ENCODE data around the gene BCAP31.
A peak's percentile ranks its signal among the peaks of the same experiment; 100 is the strongest.
"Not testable (repeated sequence)": the region's sequence is repeated elsewhere in the genome, so short reads cannot be mapped to it uniquely, and the experiment has no call there.

The BCAP31 gene

DNA sequence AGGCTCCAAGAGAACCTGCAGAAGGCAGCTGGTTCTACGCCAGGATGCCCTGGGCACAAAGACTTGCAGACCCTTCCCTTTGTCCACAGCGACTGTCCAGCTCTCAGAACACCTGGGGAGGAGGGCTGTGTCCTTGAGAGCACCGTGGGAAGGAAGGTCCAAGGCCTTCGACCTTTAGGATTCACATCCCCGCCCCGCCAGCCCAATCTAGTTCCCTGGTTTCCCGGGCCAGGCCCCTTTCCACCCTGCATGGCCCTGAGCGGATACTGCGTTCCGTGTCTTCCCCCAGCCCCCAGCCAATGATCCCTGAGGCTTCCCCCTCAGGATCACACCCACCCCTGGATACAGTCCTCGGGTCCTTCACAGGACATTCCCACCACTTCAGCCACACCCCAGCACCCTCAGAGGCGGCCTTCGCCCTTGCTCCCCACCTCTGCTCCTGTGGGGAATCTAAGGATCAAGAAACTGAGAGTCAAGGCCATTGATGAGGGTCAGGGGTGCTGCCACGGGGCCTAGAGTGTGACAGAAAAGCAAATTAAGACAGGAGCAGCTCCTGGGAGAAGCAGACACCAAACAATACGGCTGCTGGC, 9.6 kb upstream of the BCAP31 start:
- DNase-seq (ENCODE audit: low spot score), result no peak

DNA sequence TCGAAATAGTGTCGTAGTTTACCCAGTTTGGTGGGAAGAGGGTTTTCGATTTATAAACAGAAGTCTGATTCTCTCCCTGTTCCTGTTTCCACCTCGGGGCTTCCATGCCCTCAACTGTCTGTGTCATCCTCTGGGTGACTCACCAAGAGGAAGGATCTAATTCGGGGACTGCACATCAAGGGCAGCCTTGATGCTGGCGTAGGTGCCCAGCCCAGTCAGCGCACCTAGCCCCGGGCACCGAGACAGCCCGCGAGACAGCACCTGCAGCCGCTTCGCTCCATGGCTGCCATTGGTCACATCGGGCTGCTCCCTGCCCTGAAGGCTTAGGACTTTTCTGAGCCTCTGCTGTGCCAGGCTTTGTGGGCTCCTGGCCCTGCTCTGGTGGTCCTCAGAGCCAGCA, 8.2 kb upstream of the BCAP31 start:
- no peak for DNase-seq (ENCODE audit: low spot score)

DNA sequence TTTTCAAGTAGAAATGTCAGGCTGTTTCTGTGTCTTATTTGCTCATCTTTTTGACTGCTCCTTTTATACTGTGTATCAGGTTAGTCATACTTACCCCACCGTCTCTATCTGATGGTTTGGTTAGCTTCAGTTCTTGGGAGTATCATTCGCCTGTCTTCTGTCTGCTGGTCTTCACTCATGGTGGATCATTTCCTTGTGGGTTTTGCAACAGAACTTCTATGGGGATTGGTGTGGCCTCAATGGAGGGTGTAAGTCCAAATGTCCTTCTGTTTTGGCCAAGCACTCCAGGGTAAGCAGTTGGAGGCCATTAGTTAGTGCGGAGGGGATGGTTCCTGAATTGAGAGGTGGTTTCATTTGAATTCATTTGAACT, 7.6 kb upstream of the BCAP31 start:
- DNase-seq (ENCODE audit: low spot score), result no peak

DNA sequence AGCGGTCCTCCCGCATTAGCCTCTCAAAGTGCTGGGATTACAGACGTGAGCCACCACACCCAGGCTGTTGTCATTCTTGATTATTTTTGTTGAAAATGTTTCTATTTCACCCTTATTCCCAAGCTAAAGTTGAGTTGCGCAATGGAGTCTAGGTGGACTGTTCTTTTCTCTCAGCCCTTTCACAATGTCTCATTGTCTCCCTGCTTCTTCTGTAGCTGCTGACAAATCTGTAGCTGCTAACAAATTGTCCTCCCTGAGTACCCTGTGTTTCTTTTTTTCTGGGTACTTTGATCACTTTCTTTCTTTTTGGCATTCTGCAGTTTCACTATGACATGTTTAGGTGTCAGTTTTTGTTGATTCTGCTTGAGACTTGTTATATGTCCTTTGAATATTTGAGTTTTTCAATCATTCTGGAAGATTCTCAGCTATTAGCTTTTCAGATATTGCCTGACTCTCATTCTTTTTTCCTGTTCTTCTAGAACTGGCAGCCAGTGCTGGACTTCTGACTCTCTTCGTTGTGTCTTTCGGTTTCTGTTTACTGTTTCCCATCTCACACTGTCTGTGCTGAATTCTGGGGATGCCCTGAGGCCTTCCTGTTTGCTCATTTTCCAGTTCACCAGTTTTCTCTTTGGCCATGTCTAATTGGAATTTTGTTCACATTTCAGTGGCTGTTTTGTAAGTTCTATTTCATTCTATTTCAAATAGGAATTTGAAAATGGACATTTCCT, 7.1 kb upstream of the BCAP31 start:
- no peak for DNase-seq (ENCODE audit: low spot score)

DNA sequence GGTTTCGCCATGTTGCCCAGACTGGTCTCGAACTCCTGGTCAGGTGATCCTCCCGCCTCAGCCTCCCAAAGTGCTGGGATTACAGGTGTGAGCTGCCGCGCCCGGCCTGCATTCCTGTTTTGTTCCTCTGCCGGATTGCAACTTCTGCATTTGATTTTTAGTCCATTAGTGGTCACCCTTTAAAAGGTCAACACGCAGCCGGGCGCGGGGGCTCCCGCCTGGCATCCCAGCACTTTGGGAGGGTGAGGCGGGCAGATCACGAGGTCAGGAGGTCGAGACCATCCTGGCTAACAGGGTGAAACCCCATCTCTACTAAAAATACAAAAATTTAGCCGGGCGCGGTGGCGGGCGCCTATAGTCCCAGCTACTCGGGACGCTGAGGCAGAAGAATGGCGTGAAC, 5.9 kb upstream of the BCAP31 start:
- DNase-seq (ENCODE audit: low spot score), result not testable (repeated sequence)

DNA sequence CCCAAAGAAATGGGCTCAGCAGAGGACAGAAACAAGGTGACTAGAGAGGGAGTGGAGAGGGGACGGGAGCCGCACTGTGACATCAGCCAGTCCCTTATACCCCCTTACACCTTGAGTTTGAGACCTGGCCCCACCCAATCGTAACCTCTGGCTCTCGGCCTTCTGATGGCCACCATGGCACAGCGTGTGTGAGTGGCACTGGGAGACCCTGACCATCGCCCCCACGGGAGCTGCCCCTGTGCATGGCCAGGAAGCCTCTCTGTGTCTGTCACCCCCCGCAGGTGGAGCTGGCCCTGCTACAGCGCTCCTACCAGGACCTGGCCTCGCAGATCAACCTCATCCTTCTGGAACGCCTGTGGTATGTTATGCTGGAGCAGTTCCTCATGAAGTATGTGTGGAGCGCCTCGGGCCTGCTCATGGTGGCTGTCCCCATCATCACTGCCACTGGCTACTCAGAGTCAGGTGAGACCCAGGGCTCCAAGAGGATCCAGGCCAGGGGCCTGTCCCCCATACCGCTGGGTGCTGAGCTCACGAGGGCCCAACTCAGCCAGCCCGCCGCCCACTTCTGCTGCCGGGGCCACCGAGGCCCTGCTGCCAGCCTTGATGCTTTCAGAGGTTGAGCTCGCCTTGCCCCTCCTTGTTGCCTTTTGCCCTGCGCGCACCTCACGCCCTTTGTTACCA, 4.9 kb upstream of the BCAP31 start:
- no peak for DNase-seq (ENCODE audit: low spot score)

DNA sequence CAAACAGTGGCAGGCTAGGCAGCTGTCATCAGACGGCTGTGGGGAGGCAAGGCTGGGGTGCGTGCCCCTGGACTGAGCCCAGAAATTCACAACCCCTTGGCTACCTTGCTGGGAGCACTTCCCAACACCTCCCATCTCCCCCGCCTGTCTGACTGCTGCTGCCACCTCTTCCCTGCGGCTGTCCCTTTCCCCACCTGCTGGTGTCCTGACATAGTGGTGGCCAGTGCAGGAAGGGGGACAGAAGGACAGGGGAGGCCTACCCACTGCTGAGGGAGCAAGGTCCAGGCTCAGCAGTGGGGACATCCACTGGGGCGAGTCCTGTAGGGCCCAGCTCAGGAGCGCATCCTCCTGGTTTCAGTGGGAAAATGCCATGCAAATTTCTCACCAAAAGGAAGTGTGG, 3.9 kb upstream of the BCAP31 start:
- DNase-seq (ENCODE audit: low spot score), result no peak

DNA sequence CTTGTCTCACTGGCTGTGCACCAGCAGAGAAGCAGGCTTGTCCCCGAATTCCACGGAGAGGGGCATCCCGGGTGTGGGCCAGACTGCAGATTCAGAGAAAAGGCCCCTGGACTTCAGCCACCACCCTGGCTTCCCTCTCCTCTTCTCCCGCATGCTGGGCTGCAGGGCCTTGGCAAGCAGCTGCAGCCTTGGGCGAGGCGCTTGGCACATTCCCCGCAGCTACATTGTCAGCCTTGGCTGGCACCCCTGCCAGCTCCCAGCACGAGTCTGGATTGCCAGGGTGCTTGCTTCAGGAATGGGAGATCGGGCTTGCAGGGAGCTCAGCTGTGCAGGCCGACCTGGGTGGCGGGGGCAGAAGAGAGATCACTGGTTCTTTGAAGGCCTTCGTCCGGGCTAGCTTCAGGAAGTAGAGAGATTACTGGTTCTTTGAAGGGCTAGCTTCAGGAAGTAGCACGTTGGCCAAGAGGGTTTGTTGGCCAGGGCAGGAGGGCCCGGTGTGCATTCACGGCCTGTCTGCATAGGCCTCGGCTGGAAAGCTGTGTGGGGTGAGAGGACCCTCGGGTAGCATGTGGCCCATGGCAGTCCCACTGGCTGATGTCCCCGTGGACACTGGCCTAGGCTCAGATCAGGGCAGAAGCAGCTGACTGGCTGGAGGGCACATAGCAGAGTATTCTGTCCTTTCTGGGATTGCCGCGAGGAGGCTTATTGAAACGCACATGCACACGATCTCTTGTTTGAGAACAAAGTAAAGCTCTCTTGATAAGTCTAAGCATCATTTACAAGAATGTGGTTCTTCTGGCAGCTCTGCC, 3.1 kb upstream of the BCAP31 start:
- peak; percentile 12 for DNase-seq (ENCODE audit: low spot score)

DNA sequence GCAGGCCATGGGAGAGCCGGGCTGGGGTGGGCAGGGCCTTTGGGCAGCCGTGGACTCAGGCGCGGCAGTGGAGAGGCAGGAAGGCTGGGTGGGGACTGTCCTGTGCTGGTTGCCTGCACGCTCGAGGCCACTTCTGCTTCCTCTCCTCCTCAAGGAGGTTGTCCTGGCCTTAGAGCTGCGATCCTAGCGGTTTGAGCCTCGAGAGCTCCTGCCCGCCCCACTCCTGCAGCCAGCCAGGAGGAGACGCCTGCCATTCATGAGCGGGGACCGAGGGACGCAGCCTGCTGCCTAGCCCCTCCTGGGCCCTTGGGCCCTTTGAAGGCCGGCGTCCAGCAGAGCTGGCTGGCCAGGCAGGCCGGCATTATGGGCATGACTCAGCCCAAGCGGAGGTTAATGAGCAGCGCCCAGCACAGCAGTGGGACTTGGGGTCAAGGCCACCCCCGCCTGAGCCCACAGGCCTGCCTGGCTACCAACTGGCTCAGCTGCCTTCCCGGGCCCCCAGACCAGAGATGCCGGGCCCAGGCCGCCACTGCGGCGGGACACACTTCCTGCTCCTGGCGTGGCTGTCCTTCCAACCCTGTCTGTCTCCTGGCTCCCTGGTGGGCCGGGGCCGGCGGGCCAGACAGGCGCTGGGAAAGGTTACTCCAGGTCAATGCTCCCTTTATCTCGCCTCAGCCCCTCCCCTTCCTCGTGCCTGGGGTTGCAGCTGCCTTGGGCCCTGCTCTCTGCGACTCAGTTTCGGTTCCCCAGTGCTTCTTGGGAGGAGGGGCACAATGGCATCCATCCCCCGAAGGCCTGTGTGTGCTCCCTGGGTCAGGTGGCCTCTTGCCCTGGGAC, 2.3 kb upstream of the BCAP31 start:
- DNase-seq (ENCODE audit: low spot score), result peak; percentile 49

DNA sequence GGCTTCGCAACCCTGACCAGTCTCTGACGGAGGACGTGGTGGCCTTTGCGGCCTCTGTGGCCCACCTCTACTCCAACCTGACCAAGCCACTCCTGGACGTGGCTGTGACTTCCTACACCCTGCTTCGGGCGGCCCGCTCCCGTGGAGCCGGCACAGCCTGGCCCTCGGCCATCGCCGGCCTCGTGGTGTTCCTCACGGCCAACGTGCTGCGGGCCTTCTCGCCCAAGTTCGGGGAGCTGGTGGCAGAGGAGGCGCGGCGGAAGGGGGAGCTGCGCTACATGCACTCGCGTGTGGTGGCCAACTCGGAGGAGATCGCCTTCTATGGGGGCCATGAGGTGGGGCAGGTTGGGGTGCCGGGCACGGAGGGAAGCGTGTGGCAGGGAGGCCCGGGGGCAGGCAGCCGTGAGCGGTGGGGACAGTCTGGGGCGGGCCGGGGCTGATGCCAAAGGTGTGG, 1.7 kb upstream of the BCAP31 start:
- no peak for DNase-seq (ENCODE audit: low spot score)

DNA sequence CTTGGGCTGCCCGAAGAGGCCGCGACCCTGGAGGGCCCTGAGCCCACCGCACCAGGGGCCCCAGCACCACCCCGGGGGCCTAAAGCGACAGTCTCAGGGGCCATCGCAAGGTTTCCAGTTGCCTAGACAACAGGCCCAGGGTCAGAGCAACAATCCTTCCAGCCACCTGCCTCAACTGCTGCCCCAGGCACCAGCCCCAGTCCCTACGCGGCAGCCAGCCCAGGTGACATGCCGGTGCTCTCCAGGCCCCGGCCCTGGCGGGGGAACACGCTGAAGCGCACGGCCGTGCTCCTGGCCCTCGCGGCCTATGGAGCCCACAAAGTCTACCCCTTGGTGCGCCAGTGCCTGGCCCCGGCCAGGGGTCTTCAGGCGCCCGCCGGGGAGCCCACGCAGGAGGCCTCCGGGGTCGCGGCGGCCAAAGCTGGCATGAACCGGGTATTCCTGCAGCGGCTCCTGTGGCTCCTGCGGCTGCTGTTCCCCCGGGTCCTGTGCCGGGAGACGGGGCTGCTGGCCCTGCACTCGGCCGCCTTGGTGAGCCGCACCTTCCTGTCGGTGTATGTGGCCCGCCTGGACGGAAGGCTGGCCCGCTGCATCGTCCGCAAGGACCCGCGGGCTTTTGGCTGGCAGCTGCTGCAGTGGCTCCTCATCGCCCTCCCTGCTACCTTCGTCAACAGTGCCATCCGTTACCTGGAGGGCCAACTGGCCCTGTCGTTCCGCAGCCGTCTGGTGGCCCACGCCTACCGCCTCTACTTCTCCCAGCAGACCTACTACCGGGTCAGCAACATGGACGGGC, 1.0 kb upstream of the BCAP31 start:
- no peak for DNase-seq (ENCODE audit: low spot score)

DNA sequence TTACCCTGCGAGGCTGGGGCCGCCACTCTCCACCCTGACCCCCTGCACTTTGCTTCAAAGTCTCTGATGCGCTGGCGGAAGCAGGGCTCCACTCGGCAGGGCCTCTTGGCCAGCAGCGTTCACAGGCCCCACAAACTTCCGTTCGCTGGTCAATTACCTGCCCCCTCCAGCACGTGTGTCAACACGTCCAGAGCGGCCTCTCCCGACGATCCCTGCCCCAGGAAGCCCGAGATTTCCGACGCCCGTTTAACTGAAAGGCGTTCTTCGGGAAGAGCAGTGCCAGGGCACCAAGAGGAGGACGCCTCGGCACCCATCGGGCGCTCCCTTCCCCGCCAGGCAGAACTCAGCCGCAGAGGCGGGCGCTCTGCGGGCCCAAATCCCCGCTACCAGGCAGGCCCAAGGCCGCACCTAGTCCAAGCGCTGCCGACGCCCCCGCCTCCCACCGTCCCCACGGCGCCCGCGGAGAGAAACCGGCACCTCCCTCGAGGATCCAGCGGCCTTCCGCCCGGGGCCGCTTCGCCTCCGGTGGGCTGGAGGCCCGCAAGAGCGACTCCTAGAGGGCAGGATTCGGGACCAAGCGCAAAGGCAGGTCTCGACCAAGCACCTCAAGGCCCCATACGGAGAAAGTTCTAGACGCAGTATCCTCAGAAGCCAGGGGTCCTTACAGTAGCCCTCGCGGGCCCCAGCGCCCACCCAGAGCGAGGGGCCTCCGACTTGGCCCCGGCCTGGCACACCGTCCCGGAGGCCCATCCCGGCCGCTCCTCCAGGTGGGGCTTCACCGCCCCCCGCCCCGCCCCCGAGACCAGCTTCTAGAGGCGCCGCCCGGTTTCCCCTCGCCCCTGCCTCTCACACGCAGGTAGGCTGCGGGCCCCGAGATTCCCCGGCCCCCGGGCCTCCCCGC, 586 bp downstream of the BCAP31 start:
- peak; percentile 49 for DNase-seq (ENCODE audit: low spot score)

DNA sequence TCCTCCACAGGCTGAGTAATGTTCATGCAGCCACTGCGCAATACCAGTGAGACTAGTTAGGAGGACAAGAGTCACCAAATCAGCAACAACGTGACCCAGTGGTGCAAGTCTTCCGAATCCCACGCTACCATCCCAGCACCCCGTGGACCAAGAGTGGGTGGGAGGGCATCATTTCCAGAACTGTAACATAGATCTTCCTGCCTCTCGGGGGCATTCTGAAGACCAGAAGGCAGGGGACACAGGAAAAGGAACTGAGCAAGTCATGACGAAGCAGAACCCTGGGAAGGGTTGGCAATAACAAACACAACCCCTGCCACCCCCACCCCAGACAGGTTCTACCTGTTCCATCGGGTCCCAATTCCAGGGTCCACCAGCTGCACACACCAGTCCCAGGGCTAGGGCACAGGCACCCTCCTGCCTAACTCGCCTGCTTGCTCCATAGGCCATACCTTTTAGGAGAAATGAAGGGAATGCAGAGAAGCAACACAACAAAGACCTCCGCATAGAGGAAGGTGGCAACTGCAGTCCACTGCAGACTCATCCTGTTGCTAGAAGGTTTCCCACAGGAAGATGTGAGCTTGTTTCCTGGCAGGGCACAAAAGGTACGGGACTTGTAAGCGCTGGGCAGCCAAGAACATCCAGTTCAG, 1.4 kb downstream of the BCAP31 start:
- DNase-seq (ENCODE audit: low spot score), result no peak

DNA sequence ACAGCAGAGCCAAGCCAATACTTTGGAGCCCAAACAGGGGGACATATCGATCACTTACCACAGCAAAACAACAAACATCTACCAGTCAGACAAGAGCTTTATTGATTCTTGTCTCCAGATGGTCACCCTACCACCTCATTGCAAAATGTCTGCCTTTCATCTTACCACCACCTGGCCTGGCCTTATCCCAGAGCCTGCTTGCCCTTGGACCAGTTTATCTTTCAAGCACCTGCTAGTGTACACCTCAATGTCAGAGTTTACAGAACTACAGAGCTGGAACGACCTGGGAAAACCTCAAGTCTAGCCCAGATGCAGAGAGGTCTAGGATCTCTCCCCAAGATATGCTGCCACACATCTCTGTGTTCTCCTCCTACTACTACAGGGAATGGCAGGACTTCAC, 4.5 kb downstream of the BCAP31 start:
- DNase-seq (ENCODE audit: low spot score), result no peak

DNA sequence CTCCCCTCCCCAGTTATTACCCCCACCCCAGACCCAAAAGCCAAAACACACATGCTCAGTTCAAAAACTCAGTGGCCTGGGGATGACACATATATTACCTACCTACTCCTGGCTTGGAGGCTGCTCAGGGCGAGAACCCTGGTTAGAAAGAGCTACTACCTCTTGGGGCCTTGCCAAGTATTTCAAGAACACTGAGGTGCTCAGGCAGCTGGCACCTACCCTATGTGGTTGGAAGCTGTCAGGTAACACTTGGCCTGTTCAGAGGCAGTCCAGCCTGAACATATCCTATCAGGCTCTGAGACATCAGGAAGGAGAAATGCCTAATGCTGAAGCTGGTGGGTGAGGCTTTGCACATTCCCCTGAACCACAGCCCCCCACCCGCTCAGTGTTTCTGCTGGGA, 4.9 kb downstream of the BCAP31 start:
- DNase-seq (ENCODE audit: low spot score), result peak; percentile 6

DNA sequence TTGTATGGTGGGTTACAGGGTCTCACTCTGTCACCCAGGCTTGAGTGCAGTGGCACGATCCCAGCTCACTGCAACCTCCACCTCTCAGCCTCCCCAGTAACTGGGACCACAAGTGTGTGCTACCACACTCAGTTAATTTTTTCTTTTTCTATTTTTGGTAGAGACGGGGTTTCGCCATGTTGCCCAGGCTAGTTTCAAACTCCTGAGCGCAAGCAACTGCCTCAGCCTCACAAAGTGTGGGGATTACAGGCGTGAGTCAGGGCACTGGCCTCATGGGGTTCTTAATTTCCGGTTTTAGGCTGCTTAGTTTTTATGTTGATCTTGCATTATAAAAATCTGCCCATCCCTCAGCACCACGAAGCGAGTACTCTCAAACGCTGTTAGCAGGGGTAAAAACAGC, 6.7 kb downstream of the BCAP31 start:
- no peak for DNase-seq (ENCODE audit: low spot score)

DNA sequence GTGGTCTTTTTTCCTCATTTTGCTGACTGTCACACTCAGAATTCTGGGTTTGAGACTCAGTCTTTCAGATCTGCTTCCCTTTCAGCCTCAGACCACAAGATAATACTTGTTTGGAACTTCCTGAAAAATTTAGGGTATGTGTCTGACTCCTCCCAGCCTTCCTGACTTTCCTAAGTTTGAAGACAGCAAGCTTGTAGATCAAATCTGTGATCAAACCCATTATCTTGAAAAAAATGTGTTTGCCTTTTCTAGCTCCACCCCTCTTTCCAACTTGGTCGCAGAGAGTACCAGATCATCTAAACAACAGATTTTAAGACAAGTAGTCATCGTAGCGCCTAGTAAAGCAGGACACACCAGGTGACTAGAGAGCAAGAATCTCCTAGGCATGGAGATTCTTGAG, 9.9 kb downstream of the BCAP31 start:
- no peak for DNase-seq (ENCODE audit: low spot score)

DNA sequence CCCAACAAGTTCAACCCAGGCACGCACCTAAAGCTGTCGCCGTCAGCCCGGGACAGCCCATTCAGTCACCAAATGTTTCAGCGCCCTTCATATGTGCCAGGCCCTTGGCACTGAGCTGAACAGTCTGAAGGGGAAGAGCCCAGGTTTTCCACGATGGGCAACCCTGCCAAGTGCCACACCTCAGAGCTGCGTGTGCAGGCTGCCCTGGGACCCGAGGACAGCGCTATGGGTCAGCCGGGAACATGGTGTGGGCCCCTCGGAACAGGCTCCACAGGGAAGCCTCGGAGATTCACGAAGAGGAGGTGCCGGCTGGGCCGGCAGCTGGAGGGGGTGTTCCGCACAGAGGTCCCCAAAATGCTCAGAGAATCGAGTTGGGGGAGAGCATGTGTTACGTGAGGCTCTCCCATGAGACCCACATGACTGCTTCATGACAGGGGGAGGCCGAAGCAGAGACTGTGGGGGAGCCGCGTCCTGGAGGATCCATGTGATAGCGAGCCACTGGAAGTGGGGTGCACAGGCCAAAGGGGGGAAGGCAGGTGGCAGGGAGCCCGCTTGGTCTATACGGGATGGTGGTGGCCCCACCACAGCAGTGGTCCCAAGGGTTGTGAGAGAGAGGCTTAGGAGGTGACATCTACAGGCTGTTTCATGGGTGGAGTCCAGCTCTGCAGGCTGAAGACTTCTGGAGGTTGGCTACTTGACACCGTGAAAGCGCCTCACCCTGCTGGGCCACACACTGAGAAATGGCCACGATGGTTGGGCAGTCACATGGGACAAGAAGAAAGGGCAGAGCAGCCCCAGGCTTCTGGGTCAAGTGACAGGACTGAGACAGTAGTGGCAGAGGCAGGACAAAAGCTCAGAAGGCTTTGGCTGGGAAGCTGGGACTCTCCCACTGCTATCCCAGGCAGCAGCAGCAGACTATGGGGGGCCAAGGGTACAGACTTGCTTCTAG, 14.2 kb downstream of the BCAP31 start:
- DNase-seq (ENCODE audit: low spot score), result no peak

All from kidney tubule cell (primary cell).